ENCODE results near the gene IGFALS. TPM values are rescaled to one million over a fixed set of nuclear protein-coding genes. Genes with fewer than 3 reads are reported as not detected.

Gene IGFALS
- total RNA-seq, 1 experiment from 2014 or later: not detected

DNA sequence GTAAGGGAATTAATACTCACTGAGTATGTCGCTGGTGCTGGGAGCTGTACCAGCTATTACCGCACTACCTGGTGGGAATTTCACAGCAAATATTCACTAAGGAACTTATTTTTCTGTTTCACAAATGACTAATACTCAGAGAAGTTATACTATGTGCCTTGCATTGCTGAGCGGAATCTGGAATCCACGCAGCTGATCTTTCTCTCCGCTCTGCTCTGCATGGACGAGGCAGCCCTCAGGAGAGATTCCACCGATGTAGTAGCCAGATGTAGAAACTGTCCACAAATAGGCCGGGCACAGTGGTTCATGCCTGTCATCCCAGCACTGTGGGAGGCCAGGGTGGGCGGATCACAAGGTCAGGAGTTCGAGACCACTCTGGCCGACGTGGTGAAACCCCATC, 39.3 kb downstream of the IGFALS start:
- H3K9me2 ChIP-seq (ENCODE audit: insufficient read depth): no peaks in the 10 kb centered on the region
- H3K9me3 ChIP-seq (ENCODE audit: insufficient read depth, low read depth): no peaks in the 10 kb centered on the region
- no peak overlapping the region for H3K4me2 ChIP-seq
- no peaks in the 10 kb centered on the region; the same call in 1 of the 2 replicates for H3F3A ChIP-seq (ENCODE audit: insufficient read depth, low read depth)
- H3K27ac ChIP-seq: no peak overlapping the region
- H2AFZ ChIP-seq: no peak overlapping the region
- POLR2A ChIA-PET (ENCODE audit: unreplicated experiment): no interaction called here
- CTCF ChIA-PET: no interaction called here
- no peak overlapping the region for H3K4me3 ChIP-seq
- no peak for DNase-seq
- no peaks in the 10 kb centered on the region for H3K79me2 ChIP-seq (ENCODE audit: low read depth)
- no TSS peak for BruUV-seq (replicated peaks)
- intact Hi-C loops (cut with micrococcal nuclease; ENCODE audit: unreplicated experiment): no loop called here
- TF ChIP-seq, protein P1, sequence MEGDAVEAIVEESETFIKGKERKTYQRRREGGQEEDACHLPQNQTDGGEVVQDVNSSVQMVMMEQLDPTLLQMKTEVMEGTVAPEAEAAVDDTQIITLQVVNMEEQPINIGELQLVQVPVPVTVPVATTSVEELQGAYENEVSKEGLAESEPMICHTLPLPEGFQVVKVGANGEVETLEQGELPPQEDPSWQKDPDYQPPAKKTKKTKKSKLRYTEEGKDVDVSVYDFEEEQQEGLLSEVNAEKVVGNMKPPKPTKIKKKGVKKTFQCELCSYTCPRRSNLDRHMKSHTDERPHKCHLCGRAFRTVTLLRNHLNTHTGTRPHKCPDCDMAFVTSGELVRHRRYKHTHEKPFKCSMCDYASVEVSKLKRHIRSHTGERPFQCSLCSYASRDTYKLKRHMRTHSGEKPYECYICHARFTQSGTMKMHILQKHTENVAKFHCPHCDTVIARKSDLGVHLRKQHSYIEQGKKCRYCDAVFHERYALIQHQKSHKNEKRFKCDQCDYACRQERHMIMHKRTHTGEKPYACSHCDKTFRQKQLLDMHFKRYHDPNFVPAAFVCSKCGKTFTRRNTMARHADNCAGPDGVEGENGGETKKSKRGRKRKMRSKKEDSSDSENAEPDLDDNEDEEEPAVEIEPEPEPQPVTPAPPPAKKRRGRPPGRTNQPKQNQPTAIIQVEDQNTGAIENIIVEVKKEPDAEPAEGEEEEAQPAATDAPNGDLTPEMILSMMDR (conservative IDR thresholded peaks at IDR 0.05): no peak
- no peak for TF ChIP-seq EZH2 (IDR thresholded peaks at IDR 0.05; ENCODE audit: low read depth)
- H3K4me1 ChIP-seq (replicated peaks; ENCODE audit: insufficient read depth): no peaks in the 10 kb centered on the region
- no peaks in the 10 kb centered on the region; the same call in 1 of the 2 replicates for H4K20me1 ChIP-seq (ENCODE audit: insufficient read depth)
- no peaks in the 10 kb centered on the region for H3K27me3 ChIP-seq (ENCODE audit: insufficient read depth, low read depth)
- H3K36me3 ChIP-seq (ENCODE audit: low read depth): no peaks in the 10 kb centered on the region; the same call in none of the 2 replicates

DNA sequence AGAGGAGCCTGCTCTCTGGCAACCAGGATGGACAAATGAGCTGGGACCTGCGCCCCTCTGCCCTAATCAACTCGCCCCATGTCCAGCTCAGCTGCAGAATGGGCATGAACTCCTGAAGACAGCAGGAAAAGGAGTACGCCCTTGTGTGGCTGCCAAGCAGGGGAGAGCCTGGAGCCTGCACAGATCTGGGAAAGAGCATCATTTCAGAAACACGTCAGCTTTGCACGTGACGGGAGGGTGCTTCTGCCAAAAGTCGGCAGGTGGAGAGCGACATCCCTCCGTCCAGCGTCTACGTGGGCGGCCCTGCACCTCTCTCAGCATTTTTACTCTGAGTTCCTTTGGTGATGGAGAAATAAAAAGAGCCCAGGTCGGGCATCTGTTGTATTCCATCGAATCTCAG, 40.7 kb downstream of the IGFALS start:
- no peaks in the 10 kb centered on the region for H3K9me2 ChIP-seq (ENCODE audit: insufficient read depth)
- H3K36me3 ChIP-seq (ENCODE audit: low read depth): no peaks in the 10 kb centered on the region; the same call in none of the 2 replicates
- CTCF ChIA-PET: no interaction called here
- H3K79me2 ChIP-seq (ENCODE audit: low read depth): 0 out of 2 replicates have a peak, but pooled peaks cover 3% of the 10 kb centered on the region
- peaks cover 3% of the 10 kb centered on the region; the same call in 1 of the 2 replicates for H3K4me1 ChIP-seq (replicated peaks; ENCODE audit: insufficient read depth)
- no peak overlapping the region for H3K27ac ChIP-seq
- intact Hi-C loops (cut with micrococcal nuclease; ENCODE audit: unreplicated experiment): no loop called here
- H2AFZ ChIP-seq: no peak overlapping the region
- POLR2A ChIA-PET (ENCODE audit: unreplicated experiment): no interaction called here
- H3K9me3 ChIP-seq (ENCODE audit: insufficient read depth, low read depth): no peaks in the 10 kb centered on the region
- H4K20me1 ChIP-seq (ENCODE audit: insufficient read depth): no peaks in the 10 kb centered on the region; the same call in 1 of the 2 replicates
- no peak overlapping the region for H3K4me3 ChIP-seq
- no peak for DNase-seq
- H3K27me3 ChIP-seq (ENCODE audit: insufficient read depth, low read depth): no peaks in the 10 kb centered on the region
- no TSS peak for BruUV-seq (replicated peaks)
- H3F3A ChIP-seq (ENCODE audit: insufficient read depth, low read depth): no peaks in the 10 kb centered on the region; the same call in 1 of the 2 replicates
- no peak overlapping the region for H3K4me2 ChIP-seq
- no peak for TF ChIP-seq EZH2 (IDR thresholded peaks at IDR 0.05; ENCODE audit: low read depth)
- TF ChIP-seq, protein P1 (conservative IDR thresholded peaks at IDR 0.05): no peak

DNA sequence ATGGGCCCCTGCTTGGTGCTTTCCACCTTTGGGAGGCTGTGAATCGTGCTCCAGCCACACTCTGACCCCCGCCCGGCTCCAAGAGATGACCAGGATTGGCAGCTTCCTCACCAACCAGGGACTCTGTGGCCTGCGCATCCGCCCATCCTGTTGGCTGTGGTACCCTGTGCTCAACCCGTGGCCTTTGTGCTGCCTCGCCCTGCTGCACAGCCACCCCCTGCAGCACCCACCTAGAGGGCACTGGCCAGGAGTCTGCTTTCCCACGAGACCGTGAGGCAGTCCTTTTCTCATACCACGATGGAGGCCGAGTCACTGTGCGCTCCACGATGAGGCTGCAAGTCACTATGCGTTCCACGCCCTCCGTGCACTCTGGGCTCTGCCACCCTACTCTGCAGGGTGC, 41.6 kb downstream of the IGFALS start:
- Histone ChIP-seq H3K79me2 (ENCODE audit: low read depth) (0 out of 2 replicates have a peak, but pooled peaks cover 3% of the 10 kb centered on the region), H3K36me3 (ENCODE audit: low read depth) (no peaks in the 10 kb centered on the region; the same call in none of the 2 replicates), H3K27ac (no peak overlapping the region), H3K4me1 (replicated peaks; ENCODE audit: insufficient read depth) (peaks cover 12% of the 10 kb centered on the region), H3K9me2 (ENCODE audit: insufficient read depth) (no peaks in the 10 kb centered on the region), H2AFZ (no peak overlapping the region), H3K4me2 (no peak overlapping the region), H3K4me3 (no peak overlapping the region), H3K27me3 (ENCODE audit: insufficient read depth, low read depth) (no peaks in the 10 kb centered on the region), H3K9me3 (ENCODE audit: insufficient read depth, low read depth) (no peaks in the 10 kb centered on the region), H3F3A (ENCODE audit: insufficient read depth, low read depth) (peaks cover 4% of the 10 kb centered on the region; the same call in 1 of the 2 replicates), H4K20me1 (ENCODE audit: insufficient read depth) (no peaks in the 10 kb centered on the region; the same call in 1 of the 2 replicates)
- TF ChIP-seq EZH2 (IDR thresholded peaks at IDR 0.05; ENCODE audit: low read depth): no peak
- TF ChIP-seq, protein P1 (conservative IDR thresholded peaks at IDR 0.05): no peak
- no peak for DNase-seq
- intact Hi-C loops (cut with micrococcal nuclease; ENCODE audit: unreplicated experiment): no loop called here
- POLR2A ChIA-PET (ENCODE audit: unreplicated experiment): no interaction called here
- BruUV-seq (replicated peaks): no TSS peak
- CTCF ChIA-PET: no interaction called here
